Prostate gland (tissue), 2 donors: ENCODE data around the gene FAM98B.

Experiments used
- CTCF ChIP-seq, 4 experiments: fragments of 200-600 bp in 2 of 4; fragments of 450-650 bp in 2 of 4; sonication (generic) in 2 of 4; IDR thresholded peaks; 1 replicate in 3 of 4; 2 replicates in 1 of 4; pipeline ENCODE4 v1.5.1; 2016 to 2019; ENCODE audit warnings: antibody characterized with exemption in 4 of 4, mild to moderate bottlenecking in 2 of 4, moderate library complexity in 2 of 4
- POLR2A ChIP-seq: fragments of 450-650 bp; IDR thresholded peaks from one replicate; pipeline ENCODE4 v1.6.1; 2016; ENCODE audit warnings: antibody characterized with exemption, mild to moderate bottlenecking

- TF ChIP-seq POLR2A (no peak), CTCF (IDR thresholded peaks at IDR 0.05) (no peak)
Observed at GRCh38 chr15:38471974-38472373, 18.0 kb downstream of the FAM98B start.
